HG03139 (cell line): Measurements from ENCODE around the gene ALX4.

Source experiments
- ATAC-seq: cut with Tn5 transposase; IDR thresholded peaks from one replicate; pipeline ENCODE4 v1.9.1; 2021; ENCODE audit not compliant: unreplicated experiment

ALX4 gene

DNA sequence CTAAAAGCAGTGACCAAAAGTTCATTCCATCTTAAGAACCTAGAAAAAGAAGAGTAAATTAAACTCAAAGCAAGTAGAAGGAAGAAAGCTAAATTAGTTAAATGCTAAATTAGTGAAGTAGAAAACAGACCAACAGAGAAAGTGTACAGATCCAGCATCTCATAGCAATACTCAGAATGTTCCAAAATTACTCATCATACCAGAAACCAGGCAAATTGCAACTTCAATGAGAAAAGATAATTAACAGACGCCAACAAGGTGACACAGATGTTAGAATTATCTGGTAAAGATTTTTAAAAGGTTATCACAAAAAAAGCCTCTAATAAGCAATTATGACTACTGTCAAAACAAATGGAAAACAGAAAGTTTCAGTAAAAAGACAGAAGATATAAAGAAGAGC is 96.8 kb downstream of the ALX4 start:
- no peak for ATAC-seq

GRCh38 chr11:44212128-44212527 is 97.8 kb downstream of the ALX4 start:
- no peak for ATAC-seq
